Erythroblast (primary cell): ENCODE data around the gene GABRR3.

Experiments used
- DNase-seq, 2 experiments: peaks; one replicate each; lab custom pipeline; 2025; lab: John Stamatoyannopoulos, UW
- GATA1 ChIP-seq: IDR thresholded peaks from 2 replicates; pipeline ENCODE4 v1.6.1; 2011; ENCODE audit warnings: low read depth, mild to moderate bottlenecking, control low read depth, low read length, moderate library complexity
- POLR2A ChIP-seq: IDR thresholded peaks from 2 replicates; pipeline ENCODE4 v1.6.1; 2011; ENCODE audit warnings: mild to moderate bottlenecking, low read length

GABRR3 gene

GRCh38 chr3:97942801-97943546 is 92.1 kb downstream of the GABRR3 start:
- TF ChIP-seq GATA1: no peak
- TF ChIP-seq POLR2A: no peak
- no peak for DNase-seq

- TF ChIP-seq GATA1: no peak
- no peak for TF ChIP-seq POLR2A
- DNase-seq: no peak
Measured at GRCh38 chr3:97940034-97940433, 95.1 kb downstream of the GABRR3 start.

- DNase-seq: no peak
- TF ChIP-seq POLR2A: no peak
- no peak for TF ChIP-seq GATA1
Measured at GRCh38 chr3:97939401-97939800, 95.7 kb downstream of the GABRR3 start.

- TF ChIP-seq GATA1 (no peak), POLR2A (no peak)
- no peak for DNase-seq
Measured at GRCh38 chr3:97938444-97938843, 96.7 kb downstream of the GABRR3 start.

GRCh38 chr3:97937205-97937604 is 97.9 kb downstream of the GABRR3 start:
- no peak for TF ChIP-seq GATA1
- TF ChIP-seq POLR2A: no peak
- DNase-seq: no peak

- no peak for TF ChIP-seq POLR2A
- TF ChIP-seq GATA1: no peak
- no peak for DNase-seq
Measured at GRCh38 chr3:97935842-97936241, 99.3 kb downstream of the GABRR3 start.
